Hepatic stellate cell (primary cell): Measurements from ENCODE around the gene KPNA4.
"Not testable (repeated sequence)": the region's sequence is repeated elsewhere in the genome, so short reads cannot be mapped to it uniquely, and the experiment has no call there.

Experiments
- DNase-seq: peaks from one replicate; pipeline ENCODE4 v3.0.0; 2011; ENCODE audit warnings: low spot score

The KPNA4 gene

GRCh38 chr3:160565442-160566403 is at the start of gene KPNA4:
TSS of gene KPNA4 (minus strand) at chr3:160565571. CDS start at chr3:160565282, 289 bp downstream.
- peak; percentile 98 for DNase-seq

- no peak for DNase-seq
Observed at GRCh38 chr3:160613661-160614060, 48.3 kb upstream of the KPNA4 start.

GRCh38 chr3:160612386-160613075 is 47.2 kb upstream of the KPNA4 start:
- no peak for DNase-seq

- DNase-seq: no peak
Observed at GRCh38 chr3:160611141-160611540, 45.8 kb upstream of the KPNA4 start.

- DNase-seq: no peak
Observed at GRCh38 chr3:160608870-160609269, 43.5 kb upstream of the KPNA4 start.

GRCh38 chr3:160607826-160608225 is 42.5 kb upstream of the KPNA4 start:
- no peak for DNase-seq

GRCh38 chr3:160605315-160605714 is 39.9 kb upstream of the KPNA4 start:
- no peak for DNase-seq

- DNase-seq: not testable (repeated sequence)
Observed at GRCh38 chr3:160603845-160604244, 38.5 kb upstream of the KPNA4 start.

GRCh38 chr3:160602259-160602658 is 36.9 kb upstream of the KPNA4 start:
- no peak for DNase-seq

- DNase-seq: no peak
Observed at GRCh38 chr3:160601288-160601687, 35.9 kb upstream of the KPNA4 start.

GRCh38 chr3:160598865-160599264 is 33.5 kb upstream of the KPNA4 start:
- DNase-seq: no peak

- no peak for DNase-seq
Observed at GRCh38 chr3:160588023-160588422, 22.7 kb upstream of the KPNA4 start.

GRCh38 chr3:160587105-160587504 is 21.7 kb upstream of the KPNA4 start:
- DNase-seq: no peak

- DNase-seq: no peak
Observed at GRCh38 chr3:160586679-160587078, 21.3 kb upstream of the KPNA4 start.

GRCh38 chr3:160583451-160583850 is 18.1 kb upstream of the KPNA4 start:
- DNase-seq: no peak

- DNase-seq: no peak
Observed at GRCh38 chr3:160580938-160581337, 15.6 kb upstream of the KPNA4 start.

GRCh38 chr3:160577556-160578195 is 12.3 kb upstream of the KPNA4 start:
- no peak for DNase-seq

GRCh38 chr3:160577093-160577492 is 11.7 kb upstream of the KPNA4 start:
- DNase-seq: no peak

- DNase-seq: no peak
Observed at GRCh38 chr3:160576621-160577020, 11.2 kb upstream of the KPNA4 start.

- no peak for DNase-seq
Observed at GRCh38 chr3:160575589-160575988, 10.2 kb upstream of the KPNA4 start.

- no peak for DNase-seq
Observed at GRCh38 chr3:160574636-160575035, 9.3 kb upstream of the KPNA4 start.

GRCh38 chr3:160573955-160574525 is 8.7 kb upstream of the KPNA4 start:
- not testable (repeated sequence) for DNase-seq
